Body of pancreas (tissue), 4 donors: Measurements from ENCODE around the gene FBLN2. TPM values are rescaled to one million over a fixed set of nuclear protein-coding genes. Genes with fewer than 3 reads are reported as not detected.
A peak's percentile ranks its signal among the peaks of the same experiment; 100 is the strongest.

ENCODE experiments used
- ATAC-seq: fragments of 150-250 bp; one replicate; pipeline ENCODE4 v1.9.1; 2016
- DNase-seq, 4 donors: peaks; one replicate each; pipeline ENCODE4 v3.0.0-alpha.2; 2019
- H3K27ac ChIP-seq, 4 donors: fragments of 200-600 bp; sonication (generic); 1 replicate in 3 of 4; 2 replicates in 1 of 4; pipeline versions ENCODE4 v1.5.1 to v1.6.1; 2016 to 2019; ENCODE audit warnings: mild to moderate bottlenecking in 1 of 4, mixed read lengths in 1 of 4, moderate library complexity in 1 of 4
- H3K27me3 ChIP-seq, 2 donors: fragments of 200-600 bp; sonication (generic); one replicate each; pipeline ENCODE4 v1.6.0; 2016; ENCODE audit warnings: mild to moderate bottlenecking in 1 of 2
- H3K36me3 ChIP-seq, 2 donors: fragments of 200-600 bp; sonication (generic); replicated peaks in 1 of 2; 2 replicates each; pipeline ENCODE4 v1.5.1; 2016; ENCODE audit warnings: low read depth in 2 of 2; ENCODE audit not compliant: insufficient read depth in 1 of 2
- H3K4me1 ChIP-seq: fragments of 200-600 bp; sonication (generic); one replicate; pipeline ENCODE4 v1.6.0; 2016
- H3K4me3 ChIP-seq, 2 donors: fragments of 200-600 bp; sonication (generic); 1 replicate in 1 of 2; 2 replicates in 1 of 2; pipeline ENCODE4 v1.5.1; 2016 to 2019
- H3K9me3 ChIP-seq, 3 donors: fragments of 200-600 bp; sonication (generic); 1 replicate in 2 of 3; 2 replicates in 1 of 3; pipeline ENCODE4 v1.5.1; 2016
- POLR2A ChIP-seq, 3 donors: fragments of 450-650 bp; IDR thresholded peaks; one replicate each; pipeline ENCODE4 v1.6.1; 2016; ENCODE audit warnings: antibody characterized with exemption in 3 of 3, mild to moderate bottlenecking in 2 of 3
- WGBS, 2 donors: methylation state at CpG; one replicate each; pipeline ENCODE4 v1.1.5; 2017; 5-methylcytosine and 5-hydroxymethylcytosine counted together
- intact Hi-C: fragments of 100-400 bp; cut with DNase I; formaldehyde crosslinking; loops from one replicate; pipeline ENCODE4 v1.15.1; 2023
- total RNA-seq, 2 donors: library from RNA; depleted of rRNA; stranded (reverse); fragments of >200 nt; gene quantifications; one replicate each; pipeline ENCODE4 v1.1.0, GENCODE V29; 2016
- TF ChIP-seq, protein P1 (sequence below), 7 experiments: fragments of 450-650 bp in 4 of 7; fragments of 200-600 bp in 3 of 7; sonication (generic) in 3 of 7; IDR thresholded peaks; one replicate each; pipeline ENCODE4 v1.5.1; 2016 to 2019; ENCODE audit warnings: antibody characterized with exemption in 7 of 7

The FBLN2 gene
- total RNA-seq, 2 donors from 2014 or later = 18.9 to 54.7 TPM

DNA sequence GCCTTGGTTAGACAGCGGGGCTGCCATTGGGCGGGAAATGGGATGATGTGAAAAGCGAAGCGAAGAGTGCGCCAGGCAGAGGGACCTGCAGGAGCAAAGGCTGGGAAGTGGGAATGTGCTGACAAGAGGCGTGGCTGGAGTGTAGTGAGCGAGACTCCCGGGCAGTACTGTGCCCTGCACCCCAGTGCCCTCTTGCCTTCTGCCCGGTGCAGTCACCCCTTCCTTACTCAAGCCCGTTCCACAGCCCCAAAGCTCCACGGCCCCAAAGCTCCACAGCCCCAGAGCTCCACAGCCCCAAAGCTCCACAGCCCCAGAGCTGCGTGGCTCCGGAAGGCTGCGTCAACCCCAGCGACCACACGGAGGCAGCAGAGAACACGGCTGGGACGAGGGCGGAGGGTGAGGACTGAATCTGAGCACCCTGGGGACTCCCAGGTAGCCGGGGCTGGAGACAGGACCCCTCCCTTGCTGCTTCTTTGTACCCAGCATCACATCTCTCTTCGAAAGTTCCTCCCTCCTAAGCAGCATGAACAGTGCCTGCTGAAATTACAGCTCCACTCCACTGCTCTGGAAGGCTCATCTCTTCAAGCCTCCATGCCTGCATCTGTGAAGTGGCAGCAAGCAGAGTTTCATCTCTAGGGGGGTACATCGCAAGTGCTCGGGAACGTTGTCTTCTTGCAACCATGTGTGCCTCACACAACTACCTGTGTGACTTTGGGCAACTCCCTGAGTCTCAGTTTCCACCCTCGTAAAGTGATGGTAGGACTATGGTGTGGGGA is 108.9 kb downstream of the FBLN2 start:
- no peak overlapping the region for H3K27ac ChIP-seq

DNA sequence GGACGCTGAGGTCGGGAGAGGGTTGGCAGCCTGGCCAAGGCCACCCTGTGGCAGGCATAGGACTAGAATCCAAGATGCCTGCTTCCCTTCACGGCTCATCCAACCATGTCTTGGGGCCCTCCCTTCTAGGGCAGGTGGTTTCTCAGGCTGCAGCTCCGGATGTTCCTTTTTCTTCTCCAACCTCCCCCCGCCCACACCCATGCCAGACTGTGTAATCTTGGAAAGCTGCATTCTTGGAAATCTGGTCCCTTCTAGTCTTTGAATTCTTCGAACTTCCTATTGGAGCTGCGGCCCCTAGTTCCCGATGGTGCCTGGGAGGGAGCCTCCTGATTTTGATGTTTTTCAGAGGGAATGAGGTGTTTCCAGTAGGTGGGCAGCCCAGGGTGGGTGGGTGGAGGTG is 109.8 kb downstream of the FBLN2 start:
- Histone ChIP-seq H3K27me3 (peaks cover 0 to 10% of the 10 kb centered on the region in 2 donors), H3K9me3 (no peaks in the 10 kb centered on the region), H3K27ac (no peak overlapping the region), H3K4me3 (no peak overlapping the region), H3K36me3 (no peaks in the 10 kb centered on the region), H3K4me1 (peaks cover 9% of the 10 kb centered on the region)
- 58 to 61% methylated on average over 8 of the region's 8 CpGs for WGBS, 2 donors
- TF ChIP-seq POLR2A (IDR thresholded peaks at IDR 0.05) = no peak
- TF ChIP-seq, protein P1, sequence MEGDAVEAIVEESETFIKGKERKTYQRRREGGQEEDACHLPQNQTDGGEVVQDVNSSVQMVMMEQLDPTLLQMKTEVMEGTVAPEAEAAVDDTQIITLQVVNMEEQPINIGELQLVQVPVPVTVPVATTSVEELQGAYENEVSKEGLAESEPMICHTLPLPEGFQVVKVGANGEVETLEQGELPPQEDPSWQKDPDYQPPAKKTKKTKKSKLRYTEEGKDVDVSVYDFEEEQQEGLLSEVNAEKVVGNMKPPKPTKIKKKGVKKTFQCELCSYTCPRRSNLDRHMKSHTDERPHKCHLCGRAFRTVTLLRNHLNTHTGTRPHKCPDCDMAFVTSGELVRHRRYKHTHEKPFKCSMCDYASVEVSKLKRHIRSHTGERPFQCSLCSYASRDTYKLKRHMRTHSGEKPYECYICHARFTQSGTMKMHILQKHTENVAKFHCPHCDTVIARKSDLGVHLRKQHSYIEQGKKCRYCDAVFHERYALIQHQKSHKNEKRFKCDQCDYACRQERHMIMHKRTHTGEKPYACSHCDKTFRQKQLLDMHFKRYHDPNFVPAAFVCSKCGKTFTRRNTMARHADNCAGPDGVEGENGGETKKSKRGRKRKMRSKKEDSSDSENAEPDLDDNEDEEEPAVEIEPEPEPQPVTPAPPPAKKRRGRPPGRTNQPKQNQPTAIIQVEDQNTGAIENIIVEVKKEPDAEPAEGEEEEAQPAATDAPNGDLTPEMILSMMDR (IDR thresholded peaks at IDR 0.05) = no peak
- ATAC-seq (no peak), DNase-seq (no peak)
- intact Hi-C loops = loop anchor here (5.0 kb wide), 1 partner anchor 224 kb away; the partner anchor contains the start of gene WNT7A

More for the DNA sequence above, 108.9 kb downstream of the FBLN2 start:
- H3K4me1 ChIP-seq = peaks cover 9% of the 10 kb centered on the region
- intact Hi-C loops = loop anchor here (5.0 kb wide), 1 partner anchor 224 kb away; the partner anchor contains the start of gene WNT7A
- TF ChIP-seq, protein P1 (IDR thresholded peaks at IDR 0.05) = peak; percentile 63 to 87 (median 79)
- TF ChIP-seq POLR2A (IDR thresholded peaks at IDR 0.05) = no peak
- no peaks in the 10 kb centered on the region for H3K9me3 ChIP-seq
- no peaks in the 10 kb centered on the region for H3K36me3 ChIP-seq
- 9 to 14% methylated on average over 19 to 25 of the region's 25 CpGs for WGBS, 2 donors
- peaks cover 0 to 10% of the 10 kb centered on the region in 2 donors for H3K27me3 ChIP-seq
- ATAC-seq = peak; percentile 78
- no peak overlapping the region for H3K4me3 ChIP-seq
- peak; percentile 46 to 63 (median 60) for DNase-seq

DNA sequence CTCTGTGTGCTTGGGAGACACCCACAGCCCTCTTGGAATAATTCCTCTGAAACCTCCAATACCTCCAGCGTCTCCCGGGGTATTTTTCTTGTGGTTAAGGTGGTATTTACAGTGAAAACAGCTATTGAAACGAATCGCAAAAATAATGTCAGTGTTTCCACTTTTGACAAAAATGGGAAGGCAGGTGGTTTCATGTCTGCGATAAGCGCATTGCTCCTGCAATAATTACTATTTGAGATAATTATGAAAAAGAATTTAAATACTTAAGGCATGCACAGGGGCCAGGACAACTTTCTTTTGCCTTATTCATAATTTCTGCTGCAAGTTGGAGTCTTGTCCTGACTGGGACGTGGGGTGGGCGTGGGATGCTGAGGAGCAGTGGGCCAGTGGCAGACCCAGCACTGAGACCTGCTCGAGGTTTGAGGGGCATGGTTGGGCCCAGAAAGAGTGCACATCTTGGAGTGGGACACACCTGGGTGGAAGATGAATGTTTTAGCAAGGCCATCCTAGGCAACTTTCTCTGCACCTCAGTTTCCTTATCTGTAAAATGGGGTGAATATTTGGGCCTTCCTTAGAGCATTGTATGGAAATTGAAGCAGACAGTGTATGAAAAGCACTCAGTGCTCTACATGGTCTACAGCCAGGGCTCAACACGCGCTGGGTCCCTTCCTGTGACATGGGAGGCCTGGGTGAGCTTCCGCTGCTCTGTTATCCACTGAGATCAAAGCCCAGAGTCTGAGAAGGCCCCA is 110.5 kb downstream of the FBLN2 start:
- H3K27me3 ChIP-seq = peaks cover 0 to 10% of the 10 kb centered on the region in 2 donors
- no peaks in the 10 kb centered on the region for H3K9me3 ChIP-seq
- no peaks in the 10 kb centered on the region for H3K36me3 ChIP-seq
- ATAC-seq (no peak), DNase-seq (no peak)
- TF ChIP-seq, protein P1 (IDR thresholded peaks at IDR 0.05) = no peak
- TF ChIP-seq POLR2A (IDR thresholded peaks at IDR 0.05) = no peak
- intact Hi-C loops = loop anchor here (5.0 kb wide), 1 partner anchor 223 kb away; the partner anchor contains the start of gene WNT7A
- no peak overlapping the region for H3K4me3 ChIP-seq
- WGBS, 2 donors = 72% methylated on average over 11 to 12 of the region's 12 CpGs
- H3K27ac ChIP-seq = no peak overlapping the region
- H3K4me1 ChIP-seq = peaks cover 9% of the 10 kb centered on the region

DNA sequence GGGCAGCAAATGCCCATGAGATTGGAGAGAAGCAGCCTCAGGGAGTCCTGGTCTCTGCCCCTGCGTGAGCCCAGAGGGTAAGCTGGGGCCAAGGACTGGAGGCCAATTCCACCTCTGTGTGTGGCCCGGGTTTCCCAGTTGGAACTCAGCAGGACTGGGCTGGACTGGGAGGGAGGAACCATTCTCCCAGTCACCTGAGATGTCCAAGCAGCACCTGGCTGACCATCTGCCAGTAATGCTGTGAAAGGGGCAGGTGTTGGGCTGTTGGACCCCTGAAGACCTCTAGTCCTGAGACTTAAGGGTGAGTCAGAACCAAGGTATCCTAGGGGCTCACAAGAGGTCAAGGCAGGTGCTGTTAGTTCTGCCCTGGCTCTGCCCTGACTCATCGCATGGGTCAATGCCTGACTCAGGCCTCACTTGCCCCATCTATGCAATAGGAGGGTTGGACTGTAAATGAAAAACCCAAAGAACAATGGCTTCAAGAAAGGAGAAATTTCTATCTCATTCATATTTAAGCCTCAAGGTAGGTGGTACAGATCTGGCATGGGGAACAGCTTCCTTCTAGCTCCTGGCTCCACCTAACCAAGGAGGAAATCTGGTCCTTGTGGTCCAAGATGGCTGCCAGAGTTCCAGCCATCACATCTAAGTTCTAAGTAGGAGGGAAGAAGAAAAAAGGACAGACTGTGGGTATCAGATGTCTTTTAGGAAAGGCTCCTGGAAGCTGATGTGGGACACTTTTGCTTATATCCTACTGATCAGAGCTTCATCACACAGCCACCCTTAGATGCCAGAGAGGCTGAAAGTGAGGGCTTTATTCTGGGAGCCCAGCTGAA is 111.3 kb downstream of the FBLN2 start:
- TF ChIP-seq POLR2A (IDR thresholded peaks at IDR 0.05) = no peak
- TF ChIP-seq, protein P1 (IDR thresholded peaks at IDR 0.05) = no peak
- peaks cover 0 to 3% of the 10 kb centered on the region in 2 donors for H3K27me3 ChIP-seq
- no peak for ATAC-seq
- peaks cover 3% of the 10 kb centered on the region for H3K4me1 ChIP-seq
- H3K36me3 ChIP-seq = no peaks in the 10 kb centered on the region
- H3K27ac ChIP-seq = no peak overlapping the region
- 73 to 94% methylated on average over 1 to 3 of the region's 3 CpGs for WGBS, 2 donors
- intact Hi-C loops = no loop called here
- H3K4me3 ChIP-seq = no peak overlapping the region
- no peaks in the 10 kb centered on the region for H3K9me3 ChIP-seq
- DNase-seq = no peak
